ENCODE measurements around the gene ZNF507.

The ZNF507 gene

GRCh38 chr19:32364040-32364439 is 18.6 kb downstream of the ZNF507 start:
- no peak for DNase-seq (ENCODE audit: extremely low spot score)
- TF ChIP-seq HDGF (IDR thresholded peaks at IDR 0.05; ENCODE audit: borderline replicate concordance): no peak
- TF ChIP-seq PKNOX1 (IDR thresholded peaks at IDR 0.05): no peak
- no peak for TF ChIP-seq ARNT (IDR thresholded peaks at IDR 0.05)
- TF ChIP-seq FOXA1 (IDR thresholded peaks at IDR 0.05): no peak
- TF ChIP-seq SP1 (IDR thresholded peaks at IDR 0.05): no peak
- no peak for TF ChIP-seq BHLHE40 (IDR thresholded peaks at IDR 0.05; ENCODE audit: borderline replicate concordance)
- TF ChIP-seq L3MBTL2 (conservative IDR thresholded peaks at IDR 0.05): no peak
- CTCF ChIA-PET: interaction anchor here (1.2 kb wide), 1 partner anchor 10 kb away, joined by 4 read pairs; no protein-coding TSS in a partner anchor
- POLR2A ChIA-PET: interaction anchor here (1.3 kb wide), 1 partner anchor 18 kb away, joined by 3 read pairs; the partner anchor contains the start of gene ZNF507

GRCh38 chr19:32367063-32367462 is 21.7 kb downstream of the ZNF507 start:
- CTCF ChIA-PET: no interaction called here
- TF ChIP-seq TARDBP (IDR thresholded peaks at IDR 0.05) (no peak), BHLHE40 (IDR thresholded peaks at IDR 0.05; ENCODE audit: borderline replicate concordance) (no peak), NFRKB (IDR thresholded peaks at IDR 0.05) (no peak), ELF4 (IDR thresholded peaks at IDR 0.05) (no peak), L3MBTL2 (conservative IDR thresholded peaks at IDR 0.05) (no peak), SUZ12 (IDR thresholded peaks at IDR 0.05) (no peak), PKNOX1 (IDR thresholded peaks at IDR 0.05) (no peak), SP1 (IDR thresholded peaks at IDR 0.05) (no peak), HDGF (IDR thresholded peaks at IDR 0.05; ENCODE audit: borderline replicate concordance) (no peak), ZNF384 (IDR thresholded peaks at IDR 0.05) (no peak), FOXK2 (IDR thresholded peaks at IDR 0.05) (no peak), CTBP1 (IDR thresholded peaks at IDR 0.05; ENCODE audit: borderline replicate concordance) (no peak)
- POLR2A ChIA-PET: no interaction called here
- DNase-seq (ENCODE audit: extremely low spot score): no peak

GRCh38 chr19:32367948-32368536 is 22.6 kb downstream of the ZNF507 start:
- CTCF ChIA-PET: no interaction called here
- DNase-seq (ENCODE audit: extremely low spot score): no peak
- POLR2A ChIA-PET: no interaction called here
- TF ChIP-seq SUZ12 (IDR thresholded peaks at IDR 0.05) (no peak), TARDBP (IDR thresholded peaks at IDR 0.05) (no peak), FOXK2 (IDR thresholded peaks at IDR 0.05) (no peak), LEF1 (IDR thresholded peaks at IDR 0.05; ENCODE audit: borderline replicate concordance) (no peak), NFRKB (IDR thresholded peaks at IDR 0.05) (no peak), CTBP1 (IDR thresholded peaks at IDR 0.05; ENCODE audit: borderline replicate concordance) (no peak), FOXM1 (IDR thresholded peaks at IDR 0.05; ENCODE audit: borderline replicate concordance) (no peak), FOXA1 (IDR thresholded peaks at IDR 0.05) (no peak), HDGF (IDR thresholded peaks at IDR 0.05; ENCODE audit: borderline replicate concordance) (no peak), BHLHE40 (IDR thresholded peaks at IDR 0.05; ENCODE audit: borderline replicate concordance) (no peak), ELF4 (IDR thresholded peaks at IDR 0.05) (no peak), ZNF384 (IDR thresholded peaks at IDR 0.05) (no peak), ARNT (IDR thresholded peaks at IDR 0.05) (no peak), L3MBTL2 (conservative IDR thresholded peaks at IDR 0.05) (no peak), SP1 (IDR thresholded peaks at IDR 0.05) (no peak), PKNOX1 (IDR thresholded peaks at IDR 0.05) (no peak)

GRCh38 chr19:32368787-32369186 is 23.4 kb downstream of the ZNF507 start:
- ChIA-PET CTCF (no interaction called here), POLR2A (no interaction called here)
- TF ChIP-seq HDGF (IDR thresholded peaks at IDR 0.05; ENCODE audit: borderline replicate concordance) (no peak), FOXA1 (IDR thresholded peaks at IDR 0.05) (no peak), FOXM1 (IDR thresholded peaks at IDR 0.05; ENCODE audit: borderline replicate concordance) (no peak), L3MBTL2 (conservative IDR thresholded peaks at IDR 0.05) (no peak), ZNF384 (IDR thresholded peaks at IDR 0.05) (no peak), ARNT (IDR thresholded peaks at IDR 0.05) (no peak), PKNOX1 (IDR thresholded peaks at IDR 0.05) (no peak), NFRKB (IDR thresholded peaks at IDR 0.05) (no peak), SUZ12 (IDR thresholded peaks at IDR 0.05) (no peak)
- no peak for DNase-seq (ENCODE audit: extremely low spot score)

- ChIA-PET CTCF (interaction anchor here (1.0 kb wide), 1 partner anchor 9 kb away, joined by 4 read pairs; no protein-coding TSS in a partner anchor), POLR2A (interaction anchor here (1.5 to 1.7 kb wide), 2 partner anchors 28 to 32 kb away, joined by 4 to 7 read pairs; partner anchors contain the start of genes DPY19L3 and ZNF507)
- no peak for DNase-seq (ENCODE audit: extremely low spot score)
- TF ChIP-seq NFRKB (IDR thresholded peaks at IDR 0.05): no peak
- no peak for TF ChIP-seq FOXM1 (IDR thresholded peaks at IDR 0.05; ENCODE audit: borderline replicate concordance)
- TF ChIP-seq FOXK2 (IDR thresholded peaks at IDR 0.05): no peak
- TF ChIP-seq L3MBTL2 (conservative IDR thresholded peaks at IDR 0.05): no peak
- no peak for TF ChIP-seq FOXA1 (IDR thresholded peaks at IDR 0.05)
- TF ChIP-seq ELF4 (IDR thresholded peaks at IDR 0.05): no peak
These were observed 27.5 kb downstream of the ZNF507 start for GRCh38 chr19:32372726-32373517.

Data from HEK293T (cell line).